NT2/D1 (cell line): ENCODE measurements around the gene LIMK2.
"Not testable (repeated sequence)": the region's sequence is repeated elsewhere in the genome, so short reads cannot be mapped to it uniquely, and the experiment has no call there.

ENCODE experiments used
- DNase-seq: peaks from one replicate; pipeline ENCODE4 v3.0.0-alpha.2; 2011; ENCODE audit warnings: low read depth, low spot score
- H3K27me3 ChIP-seq: 2 replicates; pipeline ENCODE4 v1.6.0; 2011; ENCODE audit warnings: mild to moderate bottlenecking; ENCODE audit not compliant: insufficient read length, insufficient read depth
- H3K36me3 ChIP-seq: 2 replicates; pipeline ENCODE4 v1.6.1; 2011; ENCODE audit warnings: mild to moderate bottlenecking, low read length, mixed read lengths; ENCODE audit not compliant: insufficient read depth, insufficient read length
- H3K4me1 ChIP-seq: 2 replicates; pipeline ENCODE4 v1.5.1; 2011; ENCODE audit not compliant: insufficient read depth, insufficient read length
- H3K4me3 ChIP-seq: 2 replicates; pipeline ENCODE4 v1.5.1; 2011; ENCODE audit warnings: low read depth; ENCODE audit not compliant: insufficient read length
- H3K9ac ChIP-seq: 2 replicates; pipeline ENCODE4 v1.6.0; 2011; ENCODE audit warnings: low read depth; ENCODE audit not compliant: insufficient read length
- H3K9me3 ChIP-seq: 2 replicates; pipeline ENCODE4 v1.5.1; 2011; ENCODE audit warnings: mild to moderate bottlenecking, low read length; ENCODE audit not compliant: insufficient read depth
- SUZ12 ChIP-seq: IDR thresholded peaks from 2 replicates; pipeline ENCODE4 v1.6.1; 2011; ENCODE audit not compliant: insufficient read length, insufficient read depth; ENCODE audit errors: extremely low read depth
- YY1 ChIP-seq: IDR thresholded peaks from 2 replicates; pipeline ENCODE4 v1.6.1; 2011; ENCODE audit not compliant: insufficient read length, insufficient read depth
- ZNF274 ChIP-seq: IDR thresholded peaks from 2 replicates; pipeline ENCODE4 v1.6.1; 2011; ENCODE audit warnings: mild to moderate bottlenecking, low read depth, low read length

The LIMK2 gene

DNA sequence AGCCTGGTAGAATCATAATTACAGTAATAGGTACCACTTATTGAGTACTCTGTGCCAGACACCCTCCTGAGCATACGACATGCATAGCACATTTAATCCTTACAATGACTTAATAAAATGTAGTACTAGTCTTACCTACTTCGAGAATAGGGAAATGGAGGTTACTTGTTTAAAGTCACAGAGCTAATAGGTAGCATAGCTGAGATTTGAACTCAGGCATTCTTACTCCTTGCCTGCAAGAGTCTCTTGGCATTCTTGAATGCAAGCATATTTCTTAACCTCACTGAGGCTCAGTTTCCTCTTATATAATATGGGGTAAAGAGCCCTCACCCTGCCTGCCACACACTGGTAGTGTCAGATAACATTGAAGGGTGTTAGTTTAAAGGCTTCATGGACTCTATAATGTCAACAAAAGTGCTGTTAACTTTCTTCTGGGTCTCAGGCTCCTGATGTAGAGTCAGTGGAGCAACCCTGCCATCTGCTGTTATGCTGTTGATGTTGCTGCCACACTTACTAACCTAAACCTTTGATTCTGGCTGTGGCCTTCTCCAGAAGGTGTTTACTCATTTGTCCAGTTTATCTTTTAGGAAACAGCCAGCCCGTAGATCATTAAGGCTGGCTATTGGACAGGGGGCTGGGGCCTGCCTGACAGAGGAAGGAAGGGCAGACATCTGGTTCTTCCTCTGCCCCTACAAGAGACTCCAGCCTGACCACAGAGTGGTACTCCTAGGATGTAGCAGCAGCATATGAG lies 18.9 kb downstream of the LIMK2 start:
- H3K4me1 ChIP-seq, result no peaks in the 10 kb centered on the region
- H3K9ac ChIP-seq, result no peak overlapping the region
- no peak for DNase-seq
- H3K36me3 ChIP-seq, result peaks cover 8% of the 10 kb centered on the region
- no peaks in the 10 kb centered on the region for H3K27me3 ChIP-seq
- TF ChIP-seq SUZ12 (no peak), ZNF274 (no peak), YY1 (no peak)
- no peak overlapping the region for H3K4me3 ChIP-seq
- no peaks in the 10 kb centered on the region for H3K9me3 ChIP-seq

DNA sequence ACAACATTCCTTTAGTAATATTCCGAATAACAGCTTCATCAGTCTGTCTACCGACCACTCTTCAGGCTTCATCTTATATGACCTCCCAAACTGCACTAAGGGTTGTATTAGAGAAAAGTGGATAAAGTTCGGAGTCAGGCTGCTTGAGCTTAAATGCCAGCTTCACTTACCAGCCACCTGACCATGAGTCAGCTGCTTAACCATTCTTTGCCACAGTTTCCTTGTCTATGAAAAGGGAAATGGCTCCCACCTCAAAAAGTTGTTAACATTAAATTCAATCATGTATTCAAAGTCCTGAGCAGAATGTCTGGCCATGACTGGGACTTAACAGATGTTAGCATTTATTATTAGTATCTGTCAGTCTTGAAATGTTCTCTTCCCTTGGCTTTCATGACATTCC lies 20.9 kb downstream of the LIMK2 start:
- Histone ChIP-seq H3K36me3 (peaks cover 3% of the 10 kb centered on the region), H3K9ac (no peak overlapping the region), H3K4me1 (no peaks in the 10 kb centered on the region), H3K27me3 (no peaks in the 10 kb centered on the region), H3K9me3 (no peaks in the 10 kb centered on the region), H3K4me3 (no peak overlapping the region)
- no peak for TF ChIP-seq SUZ12
- TF ChIP-seq YY1, result no peak
- no peak for TF ChIP-seq ZNF274
- DNase-seq, result no peak

DNA sequence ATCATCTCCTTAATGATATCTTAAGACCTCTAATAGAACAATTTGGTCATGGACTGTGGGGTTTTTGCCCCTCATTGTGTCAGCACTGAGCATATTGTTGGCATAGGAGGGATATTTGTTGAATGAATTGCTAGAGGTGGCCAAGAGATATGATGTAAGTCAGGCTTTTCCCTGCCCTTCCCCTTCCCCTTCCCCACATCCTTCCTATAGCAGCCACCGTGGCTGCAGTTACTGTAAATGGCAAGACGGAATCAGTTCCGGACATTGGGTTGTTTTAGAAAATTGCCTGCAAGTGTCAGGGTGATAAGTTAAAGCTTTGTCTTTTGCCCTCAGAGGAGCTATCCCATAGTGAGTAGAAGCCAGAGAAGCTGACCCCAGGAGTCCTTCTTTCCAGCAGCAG lies 23.0 kb downstream of the LIMK2 start:
- Histone ChIP-seq H3K4me3 (no peak overlapping the region), H3K27me3 (no peaks in the 10 kb centered on the region), H3K4me1 (no peaks in the 10 kb centered on the region), H3K36me3 (peaks cover 4% of the 10 kb centered on the region), H3K9ac (no peak overlapping the region), H3K9me3 (no peaks in the 10 kb centered on the region)
- DNase-seq, result no peak
- TF ChIP-seq ZNF274 (no peak), YY1 (no peak), SUZ12 (no peak)

DNA sequence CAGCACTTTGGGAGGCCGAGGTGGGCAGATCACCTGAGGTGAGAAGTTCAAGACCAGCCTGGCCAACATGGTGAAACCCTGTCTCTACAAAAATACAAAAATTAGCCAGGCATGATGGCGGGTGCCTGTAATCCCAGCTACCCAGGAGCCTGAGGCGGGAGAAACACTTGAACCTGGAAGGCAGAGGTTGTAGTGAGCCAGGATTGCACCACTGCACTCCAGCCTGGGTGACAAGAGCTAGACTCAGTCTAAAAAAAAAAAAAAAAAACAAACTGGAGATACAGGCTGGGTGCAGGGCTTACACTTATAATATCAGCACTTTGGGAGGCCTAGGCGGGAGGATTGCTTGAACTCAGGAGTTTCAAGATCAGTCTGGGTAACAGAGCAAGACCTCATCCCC lies 23.9 kb downstream of the LIMK2 start:
- H3K9me3 ChIP-seq, H3K36me3 ChIP-seq, H3K4me3 ChIP-seq, H3K9ac ChIP-seq, DNase-seq, H3K4me1 ChIP-seq, H3K27me3 ChIP-seq: not testable (repeated sequence)

DNA sequence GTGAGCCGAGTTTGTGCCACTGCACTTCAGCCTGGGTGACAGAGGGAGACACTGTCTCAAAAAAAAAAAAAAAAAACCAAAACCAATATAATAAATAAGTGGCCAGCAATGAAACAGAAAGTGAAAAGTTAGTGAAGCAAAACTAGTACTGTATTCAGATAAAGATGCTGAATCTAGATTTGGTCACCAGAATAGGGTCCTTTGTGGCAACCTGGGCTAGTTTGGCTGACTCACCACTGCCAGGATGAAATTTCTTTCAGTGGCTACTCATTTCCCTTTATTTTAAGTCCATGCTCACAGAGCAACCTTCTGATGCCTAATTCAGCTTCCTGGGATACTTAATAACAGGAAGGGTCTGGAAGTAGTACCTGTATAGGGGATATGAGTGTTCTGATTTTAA lies 26.0 kb downstream of the LIMK2 start:
- Histone ChIP-seq H3K9me3 (no peaks in the 10 kb centered on the region), H3K36me3 (peaks cover 4% of the 10 kb centered on the region), H3K4me1 (no peaks in the 10 kb centered on the region), H3K27me3 (no peaks in the 10 kb centered on the region), H3K9ac (no peak overlapping the region), H3K4me3 (no peak overlapping the region)
- TF ChIP-seq SUZ12 (no peak), ZNF274 (no peak), YY1 (no peak)
- DNase-seq, result no peak

DNA sequence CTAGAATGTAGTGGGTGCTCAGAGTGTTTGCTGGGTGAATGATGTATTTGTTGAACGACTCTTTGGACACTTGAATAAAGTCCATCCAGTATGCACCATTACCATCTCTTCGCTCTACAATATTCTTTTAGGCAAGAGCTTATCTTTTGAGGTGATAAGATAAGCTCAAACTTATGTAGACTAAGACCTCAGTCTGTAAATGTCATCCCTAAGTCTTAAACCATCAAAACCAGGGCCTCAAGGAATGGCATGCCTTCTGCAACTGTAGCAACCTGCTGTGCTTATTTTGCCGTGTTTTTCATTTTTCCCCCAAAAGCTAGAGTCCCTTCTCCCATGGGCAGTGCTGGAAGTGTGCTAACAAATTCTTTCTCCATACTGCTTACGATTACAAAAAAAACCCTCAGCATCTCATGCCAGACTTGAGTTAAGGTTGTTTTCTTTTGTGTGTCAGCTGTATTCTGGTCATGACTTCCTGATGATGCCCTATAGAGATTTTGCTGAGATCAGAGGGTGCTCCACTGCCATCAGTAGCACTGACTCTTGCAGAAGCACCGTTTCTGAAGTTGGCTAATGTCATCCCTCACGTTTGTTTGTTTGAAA lies 27.8 kb downstream of the LIMK2 start:
- Histone ChIP-seq H3K4me3 (no peak overlapping the region), H3K4me1 (peaks cover 6% of the 10 kb centered on the region), H3K9ac (no peak overlapping the region), H3K36me3 (peaks cover 4% of the 10 kb centered on the region), H3K9me3 (no peaks in the 10 kb centered on the region), H3K27me3 (no peaks in the 10 kb centered on the region)
- TF ChIP-seq YY1 (no peak), ZNF274 (no peak), SUZ12 (no peak)
- no peak for DNase-seq

DNA sequence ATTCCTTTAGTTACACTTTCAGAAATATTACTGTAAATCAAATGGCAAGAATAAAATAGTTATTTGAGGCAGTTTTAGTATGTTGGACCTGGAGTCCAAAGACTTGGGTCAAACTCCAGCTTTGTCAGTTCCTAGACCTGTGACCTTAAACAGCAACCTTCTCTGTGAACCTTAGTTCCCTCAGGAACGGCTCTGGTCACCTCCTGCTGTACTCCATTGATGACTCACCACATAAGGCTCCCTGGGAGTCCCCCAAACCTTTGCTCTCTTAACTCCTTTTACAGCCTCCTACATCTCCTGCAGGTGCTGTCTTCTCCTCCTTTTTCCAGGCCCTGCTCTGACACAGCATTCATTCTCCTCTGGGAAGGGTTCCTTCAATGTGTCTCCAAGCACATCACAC lies 29.1 kb downstream of the LIMK2 start:
- DNase-seq, result no peak
- Histone ChIP-seq H3K36me3 (peaks cover 4% of the 10 kb centered on the region), H3K4me3 (no peak overlapping the region), H3K4me1 (peaks cover 6% of the 10 kb centered on the region), H3K27me3 (no peaks in the 10 kb centered on the region), H3K9ac (no peak overlapping the region), H3K9me3 (no peaks in the 10 kb centered on the region)
- TF ChIP-seq YY1 (no peak), SUZ12 (no peak), ZNF274 (no peak)
